ENCODE results near the gene PTPRCAP. TPM values are rescaled to one million over a fixed set of nuclear protein-coding genes. Genes with fewer than 3 reads are reported as not detected.

The PTPRCAP gene
- polyA plus RNA-seq, 4 donors, result 0.96 to 2.7 (median 1.4) TPM

GRCh38 chr11:67441731-67442351 lies 4.4 kb upstream of the PTPRCAP start:
- DNase-seq (ENCODE audit: low read depth in 4 of 4, low spot score in 3 of 4), result no peak

GRCh38 chr11:67441098-67441563 lies 3.6 kb upstream of the PTPRCAP start:
- DNase-seq (ENCODE audit: low read depth in 4 of 4, low spot score in 3 of 4), result no peak

- DNase-seq (ENCODE audit: low read depth in 4 of 4, low spot score in 3 of 4), result no peak
Measured at GRCh38 chr11:67440229-67441097, 3.0 kb upstream of the PTPRCAP start.

- DNase-seq (ENCODE audit: low read depth in 4 of 4, low spot score in 3 of 4), result no peak
Measured at GRCh38 chr11:67439321-67440228, 2.1 kb upstream of the PTPRCAP start.

- DNase-seq (ENCODE audit: low read depth in 4 of 4, low spot score in 3 of 4), result no peak
Measured at GRCh38 chr11:67438158-67438902, 848 bp upstream of the PTPRCAP start.

- DNase-seq (ENCODE audit: low read depth in 4 of 4, low spot score in 3 of 4), result no peak
Measured at GRCh38 chr11:67437809-67438157, 301 bp upstream of the PTPRCAP start.

- no peak for DNase-seq (ENCODE audit: low read depth in 4 of 4, low spot score in 3 of 4)
Measured at GRCh38 chr11:67436459-67437081, 912 bp downstream of the PTPRCAP start.

- DNase-seq (ENCODE audit: low read depth in 4 of 4, low spot score in 3 of 4), result no peak
Measured at GRCh38 chr11:67435727-67436458, 1.6 kb downstream of the PTPRCAP start.

GRCh38 chr11:67435031-67435726 lies 2.3 kb downstream of the PTPRCAP start:
- DNase-seq (ENCODE audit: low read depth in 4 of 4, low spot score in 3 of 4), result no peak

- DNase-seq (ENCODE audit: low read depth in 4 of 4, low spot score in 3 of 4), result no peak
Measured at GRCh38 chr11:67434395-67434881, 3.0 kb downstream of the PTPRCAP start.

- no peak for DNase-seq (ENCODE audit: low read depth in 4 of 4, low spot score in 3 of 4)
Measured at GRCh38 chr11:67433536-67434394, 3.7 kb downstream of the PTPRCAP start.

- no peak for DNase-seq (ENCODE audit: low read depth in 4 of 4, low spot score in 3 of 4)
Measured at GRCh38 chr11:67432655-67433349, 4.7 kb downstream of the PTPRCAP start.

- no peak for DNase-seq (ENCODE audit: low read depth in 4 of 4, low spot score in 3 of 4)
Measured at GRCh38 chr11:67431346-67432249, 5.9 kb downstream of the PTPRCAP start.

- no peak for DNase-seq (ENCODE audit: low read depth in 4 of 4, low spot score in 3 of 4)
Measured at GRCh38 chr11:67429722-67430121, 7.8 kb downstream of the PTPRCAP start.

GRCh38 chr11:67429038-67429668 lies 8.3 kb downstream of the PTPRCAP start:
- no peak for DNase-seq (ENCODE audit: low read depth in 4 of 4, low spot score in 3 of 4)
